Tibial nerve (tissue), 4 donors: ENCODE results near the gene DEFB118.
"Not testable (repeated sequence)": the region's sequence is repeated elsewhere in the genome, so short reads cannot be mapped to it uniquely, and the experiment has no call there.

Experiments
- EP300 ChIP-seq, 2 donors: sonication (generic); formaldehyde crosslinking; IDR thresholded peaks; one replicate each; pipeline ENCODE4 v1.6.1; 2017; ENCODE audit warnings: antibody characterized with exemption in 2 of 2, mild to moderate bottlenecking in 1 of 2
- POLR2A ChIP-seq, 2 donors: fragments of 450-650 bp; IDR thresholded peaks; one replicate each; pipeline ENCODE4 v1.6.1; 2017; ENCODE audit warnings: antibody characterized with exemption in 2 of 2, mild to moderate bottlenecking in 2 of 2, moderate library complexity in 2 of 2
- TF ChIP-seq, protein P1 (sequence below), 5 experiments: fragments of 200-600 bp in 3 of 5; fragments of 450-650 bp in 2 of 5; sonication (generic) in 3 of 5; IDR thresholded peaks; one replicate each; pipeline ENCODE4 v1.5.1; 2016 to 2019; ENCODE audit warnings: antibody characterized with exemption in 5 of 5, mild to moderate bottlenecking in 3 of 5, moderate library complexity in 2 of 5

DNA sequence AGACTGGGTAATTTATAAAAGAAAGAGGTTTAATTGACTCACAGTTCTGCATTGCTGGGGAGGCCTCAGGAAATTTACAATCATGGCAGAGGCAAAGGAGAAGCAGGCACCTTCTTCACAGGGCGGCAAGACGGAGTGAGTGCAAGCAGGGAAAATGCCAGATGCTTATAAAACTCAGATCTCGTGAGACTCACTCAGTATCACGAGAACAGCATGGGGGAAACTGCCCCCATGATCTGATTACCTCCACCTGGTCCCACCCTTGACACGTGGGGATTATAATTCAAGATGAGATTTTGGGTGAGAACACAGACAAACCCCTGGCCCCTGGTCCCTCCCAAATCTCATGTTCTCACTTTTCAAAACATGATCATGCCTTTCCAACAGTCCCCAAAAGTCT is 4.1 kb upstream of the DEFB118 start:
- TF ChIP-seq, protein P1, sequence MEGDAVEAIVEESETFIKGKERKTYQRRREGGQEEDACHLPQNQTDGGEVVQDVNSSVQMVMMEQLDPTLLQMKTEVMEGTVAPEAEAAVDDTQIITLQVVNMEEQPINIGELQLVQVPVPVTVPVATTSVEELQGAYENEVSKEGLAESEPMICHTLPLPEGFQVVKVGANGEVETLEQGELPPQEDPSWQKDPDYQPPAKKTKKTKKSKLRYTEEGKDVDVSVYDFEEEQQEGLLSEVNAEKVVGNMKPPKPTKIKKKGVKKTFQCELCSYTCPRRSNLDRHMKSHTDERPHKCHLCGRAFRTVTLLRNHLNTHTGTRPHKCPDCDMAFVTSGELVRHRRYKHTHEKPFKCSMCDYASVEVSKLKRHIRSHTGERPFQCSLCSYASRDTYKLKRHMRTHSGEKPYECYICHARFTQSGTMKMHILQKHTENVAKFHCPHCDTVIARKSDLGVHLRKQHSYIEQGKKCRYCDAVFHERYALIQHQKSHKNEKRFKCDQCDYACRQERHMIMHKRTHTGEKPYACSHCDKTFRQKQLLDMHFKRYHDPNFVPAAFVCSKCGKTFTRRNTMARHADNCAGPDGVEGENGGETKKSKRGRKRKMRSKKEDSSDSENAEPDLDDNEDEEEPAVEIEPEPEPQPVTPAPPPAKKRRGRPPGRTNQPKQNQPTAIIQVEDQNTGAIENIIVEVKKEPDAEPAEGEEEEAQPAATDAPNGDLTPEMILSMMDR (IDR thresholded peaks at IDR 0.05) = not testable (repeated sequence)
- not testable (repeated sequence) for TF ChIP-seq POLR2A, EP300 (IDR thresholded peaks at IDR 0.05)
